OCI-LY7 (cell line): ENCODE results near the gene PLA2G2A. TPM values are rescaled to one million over a fixed set of nuclear protein-coding genes. Genes with fewer than 3 reads are reported as not detected.

Source experiments
- Bru-seq: library from RNA; stranded (reverse); fragments of 400-500 nt; gene quantifications from one replicate; lab custom pipeline; 2021; lab: Mats Ljungman, UMichigan
- BruChase-seq, 2 experiments: library from RNA; stranded (reverse); fragments of 400-500 nt; gene quantifications; one replicate each; lab custom pipeline; 2021; lab: Mats Ljungman, UMichigan
- BruUV-seq: library from RNA; stranded (reverse); fragments of 400-500 nt; replicated peaks from 2 replicates; lab custom pipeline; 2021; lab: Mats Ljungman, UMichigan
- CTCF ChIA-PET: fragments of 300-600 bp; sonication (Branson Sonifier 250); formaldehyde crosslinking; loops from one replicate; lab custom pipeline; 2022; ENCODE audit warnings: antibody characterized with exemption; ENCODE audit not compliant: unreplicated experiment; lab: Charles Lee
- POLR2A ChIA-PET: fragments of 300-600 bp; sonication (Branson Sonifier 250); formaldehyde crosslinking; loops from one replicate; lab custom pipeline; 2022; ENCODE audit warnings: antibody characterized with exemption; lab: Charles Lee
- DNase-seq: peaks from one replicate; pipeline ENCODE4 v3.0.0-alpha.2; 2015; ENCODE audit warnings: low spot score
- H2AFZ ChIP-seq: fragments of 200-600 bp; sonication (generic), shearing (Covaris generic); 2 replicates; pipeline ENCODE4 v1.6.1; 2014; ENCODE audit warnings: mild to moderate bottlenecking, antibody characterized with exemption, low read length, moderate library complexity
- H3K27ac ChIP-seq: fragments of 200-600 bp; sonication (generic); 2 replicates; pipeline ENCODE4 v1.5.1; 2014; ENCODE audit warnings: mixed run types, low read depth, mild to moderate bottlenecking, moderate library complexity, low read length, inconsistent platforms; ENCODE audit not compliant: poor library complexity, severe bottlenecking
- H3K36me3 ChIP-seq: fragments of 200-600 bp; sonication (generic); 2 replicates; pipeline ENCODE4 v1.6.1; 2014; ENCODE audit warnings: mild to moderate bottlenecking, antibody characterized with exemption, low read length, moderate library complexity, mixed read lengths; ENCODE audit not compliant: insufficient read depth
- H3K4me1 ChIP-seq: fragments of 200-600 bp; sonication (generic); 2 replicates; pipeline ENCODE4 v1.5.1; 2014; ENCODE audit warnings: mild to moderate bottlenecking, low read length; ENCODE audit not compliant: insufficient read depth, poor library complexity, severe bottlenecking
- H3K4me2 ChIP-seq: fragments of 200-600 bp; sonication (generic); 2 replicates; pipeline ENCODE4 v1.6.1; 2014; ENCODE audit warnings: mild to moderate bottlenecking, low read length
- H3K4me3 ChIP-seq: fragments of 200-600 bp; sonication (generic); 2 replicates; pipeline ENCODE4 v1.5.1; 2014; ENCODE audit warnings: mild to moderate bottlenecking, low read depth, low read length; ENCODE audit not compliant: poor library complexity, severe bottlenecking
- H3K79me2 ChIP-seq: fragments of 200-600 bp; sonication (generic); 2 replicates; pipeline ENCODE4 v1.6.1; 2016; ENCODE audit warnings: low read depth, mild to moderate bottlenecking, low read length, moderate library complexity, mixed read lengths; ENCODE audit not compliant: insufficient read depth
- H3K9me2 ChIP-seq: fragments of 200-600 bp; sonication (generic); 2 replicates; pipeline ENCODE4 v1.6.1; 2016; ENCODE audit warnings: mild to moderate bottlenecking, low read length, mixed read lengths; ENCODE audit not compliant: insufficient read depth
- H3K9me3 ChIP-seq: fragments of 200-600 bp; sonication (generic); 2 replicates; pipeline ENCODE4 v1.6.1; 2014; ENCODE audit warnings: mild to moderate bottlenecking, mixed run types, low read length, mixed read lengths
- H4K20me1 ChIP-seq: fragments of 200-600 bp; sonication (generic); 2 replicates; pipeline ENCODE4 v1.6.1; 2014; ENCODE audit warnings: mild to moderate bottlenecking, antibody characterized with exemption, low read length, moderate library complexity, mixed read lengths; ENCODE audit not compliant: insufficient read depth
- EZH2phosphoT487 ChIP-seq: fragments of 200-600 bp; sonication (generic); IDR thresholded peaks from 2 replicates; pipeline ENCODE4 v1.6.1; 2018; ENCODE audit warnings: low read depth, borderline replicate concordance, mild to moderate bottlenecking, mixed run types, antibody characterized with exemption, low read length, moderate library complexity, mixed read lengths
- intact Hi-C: fragments of 100-400 bp; cut with micrococcal nuclease; formaldehyde crosslinking; loops from one replicate; pipeline ENCODE4 v1.10.0; 2022; ENCODE audit not compliant: unreplicated experiment
- long read RNA-seq: library from polyadenylated mRNA; stranded (forward); transcript quantifications from one replicate; pipeline ENCODE4 v2.0.0, GENCODE V29; 2022
- total RNA-seq, 2 experiments: library from RNA; depleted of rRNA in 1 of 2; stranded (reverse); fragments of >200 nt in 1 of 2; shearing (Covaris generic) in 1 of 2; gene quantifications; 2 replicates each; pipeline ENCODE4 v1.2.3, GENCODE V29; 2014 to 2022
- TF ChIP-seq, protein P1 (sequence below): fragments of 200-600 bp; sonication (generic); conservative IDR thresholded peaks from 2 replicates; pipeline ENCODE4 v1.5.1; 2014; ENCODE audit warnings: mild to moderate bottlenecking, antibody characterized with exemption, low read length, moderate library complexity, mixed read lengths

PLA2G2A gene, protein sequence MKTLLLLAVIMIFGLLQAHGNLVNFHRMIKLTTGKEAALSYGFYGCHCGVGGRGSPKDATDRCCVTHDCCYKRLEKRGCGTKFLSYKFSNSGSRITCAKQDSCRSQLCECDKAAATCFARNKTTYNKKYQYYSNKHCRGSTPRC
- total RNA-seq (2014; rRNA removed; shearing (Covaris generic)) (not detected in 2 replicates), total RNA-seq (2022) (not detected in 2 replicates), Bru-seq, nascent RNA (not detected), BruChase-seq, experiment 1, labeled RNA remaining after a 6-hour chase (not detected), BruChase-seq, experiment 2, labeled RNA remaining after a 2-hour chase (not detected)
- long read RNA-seq, result 0 reads

DNA sequence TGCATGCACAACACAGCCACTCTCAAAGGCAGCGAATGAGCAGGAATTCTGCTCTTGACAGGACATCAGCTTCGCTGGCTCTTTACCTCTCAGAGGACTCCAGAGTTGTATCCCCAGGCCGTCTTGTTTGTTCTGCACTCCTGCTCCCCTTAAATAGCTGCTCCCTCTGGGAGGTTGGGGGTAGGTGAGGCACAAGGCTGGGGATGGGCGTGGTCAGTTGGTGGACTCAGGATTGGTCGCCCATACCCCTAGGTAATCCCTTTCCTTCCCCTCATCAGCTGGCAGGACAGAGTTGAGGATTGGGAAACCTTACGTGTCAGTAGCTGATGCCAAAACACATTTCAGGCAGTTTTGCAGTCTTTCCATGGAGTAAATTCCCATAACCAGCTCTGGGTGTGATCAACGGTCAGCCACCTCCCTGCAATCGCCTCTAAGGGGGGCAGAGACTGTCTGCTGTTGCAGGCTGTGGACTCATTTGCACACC lies at the start of gene PLA2G2A:
Gene PLA2G2A, minus strand, starts transcription at position 125 of the 484 bp plus-strand sequence. CDS start 845 bp downstream, outside the sequence.
- no peaks in the 10 kb centered on the region for H4K20me1 ChIP-seq
- H3K4me2 ChIP-seq, result no peak within 1 kb of the TSS
- ChIA-PET CTCF (no interaction called here), POLR2A (interaction anchor here (0.6 to 1.3 kb wide), 2 partner anchors 12 to 30 kb away, joined by 3 read pairs; no protein-coding TSS in a partner anchor)
- TF ChIP-seq EZH2phosphoT487, result no peak
- TF ChIP-seq, protein P1, sequence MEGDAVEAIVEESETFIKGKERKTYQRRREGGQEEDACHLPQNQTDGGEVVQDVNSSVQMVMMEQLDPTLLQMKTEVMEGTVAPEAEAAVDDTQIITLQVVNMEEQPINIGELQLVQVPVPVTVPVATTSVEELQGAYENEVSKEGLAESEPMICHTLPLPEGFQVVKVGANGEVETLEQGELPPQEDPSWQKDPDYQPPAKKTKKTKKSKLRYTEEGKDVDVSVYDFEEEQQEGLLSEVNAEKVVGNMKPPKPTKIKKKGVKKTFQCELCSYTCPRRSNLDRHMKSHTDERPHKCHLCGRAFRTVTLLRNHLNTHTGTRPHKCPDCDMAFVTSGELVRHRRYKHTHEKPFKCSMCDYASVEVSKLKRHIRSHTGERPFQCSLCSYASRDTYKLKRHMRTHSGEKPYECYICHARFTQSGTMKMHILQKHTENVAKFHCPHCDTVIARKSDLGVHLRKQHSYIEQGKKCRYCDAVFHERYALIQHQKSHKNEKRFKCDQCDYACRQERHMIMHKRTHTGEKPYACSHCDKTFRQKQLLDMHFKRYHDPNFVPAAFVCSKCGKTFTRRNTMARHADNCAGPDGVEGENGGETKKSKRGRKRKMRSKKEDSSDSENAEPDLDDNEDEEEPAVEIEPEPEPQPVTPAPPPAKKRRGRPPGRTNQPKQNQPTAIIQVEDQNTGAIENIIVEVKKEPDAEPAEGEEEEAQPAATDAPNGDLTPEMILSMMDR, result no peak
- H3K36me3 ChIP-seq, result no peaks in the 10 kb centered on the region
- DNase-seq, result no peak
- H3K79me2 ChIP-seq, result no peaks in the 10 kb centered on the region
- intact Hi-C loops, result no loop called here
- no peaks in the 10 kb centered on the region for H3K9me2 ChIP-seq
- H3K4me3 ChIP-seq, result no peak within 1 kb of the TSS
- H3K9me3 ChIP-seq, result no peaks in the 10 kb centered on the region
- H3K27ac ChIP-seq, result no peak within 1 kb of the TSS
- H2AFZ ChIP-seq, result no peak within 1 kb of the TSS
- no peaks in the 10 kb centered on the region for H3K4me1 ChIP-seq
- no TSS peak for BruUV-seq

DNA sequence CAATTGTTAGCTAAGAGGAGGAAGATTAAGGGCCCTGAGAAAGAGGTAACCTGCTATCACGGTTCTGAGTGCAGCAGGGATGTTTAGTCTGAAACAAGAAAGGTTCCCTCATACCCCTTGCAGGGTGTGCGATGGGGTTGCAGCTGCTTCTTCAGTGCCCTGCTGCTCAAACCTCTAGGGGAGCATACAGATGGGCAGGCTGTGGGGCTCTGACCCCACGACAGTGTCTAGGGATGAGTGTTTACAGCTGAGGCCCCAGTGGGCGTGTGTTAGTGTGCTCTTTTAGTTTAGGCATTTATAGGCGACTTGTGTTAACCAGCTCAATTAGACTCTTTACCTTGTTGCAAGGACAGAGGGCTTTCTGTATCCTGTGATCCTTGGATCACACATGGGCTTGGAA lies 49.3 kb upstream of the PLA2G2A start:
- Histone ChIP-seq H3K4me3 (no peak overlapping the region), H3K27ac (no peak overlapping the region), H3K4me2 (no peak overlapping the region), H3K9me3 (no peaks in the 10 kb centered on the region), H2AFZ (no peak overlapping the region), H3K79me2 (no peaks in the 10 kb centered on the region), H4K20me1 (no peaks in the 10 kb centered on the region), H3K9me2 (no peaks in the 10 kb centered on the region), H3K4me1 (no peaks in the 10 kb centered on the region), H3K36me3 (no peaks in the 10 kb centered on the region)
- intact Hi-C loops, result no loop called here
- no peak for DNase-seq
- TF ChIP-seq, protein P1, result no peak
- no peak for TF ChIP-seq EZH2phosphoT487
- no TSS peak for BruUV-seq
- ChIA-PET CTCF (interaction anchor here (0.6 kb wide), 1 partner anchor 438 kb away, joined by 3 read pairs; no protein-coding TSS in a partner anchor), POLR2A (no interaction called here)

DNA sequence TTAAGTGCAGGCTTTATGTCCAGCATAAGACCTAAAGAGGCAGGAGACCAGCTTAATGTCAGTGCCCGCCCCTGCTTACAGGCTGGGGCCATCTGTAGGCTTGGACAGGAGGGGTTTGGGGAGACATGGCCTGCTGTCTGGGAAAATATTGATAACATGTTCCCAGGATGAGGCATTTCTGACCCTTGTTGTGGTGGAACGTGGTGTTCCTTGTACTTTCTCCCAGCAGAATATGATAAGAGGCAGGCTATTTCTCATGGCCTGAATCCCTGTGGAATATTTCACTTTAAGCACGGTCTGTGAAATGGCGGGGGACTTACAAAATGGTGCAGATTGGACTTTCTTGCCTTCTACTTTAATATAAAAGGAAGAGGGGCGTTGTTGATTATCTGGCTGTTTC lies 48.7 kb upstream of the PLA2G2A start:
- TF ChIP-seq, protein P1, result no peak
- no peak for TF ChIP-seq EZH2phosphoT487
- CTCF ChIA-PET, result interaction anchor here (0.6 kb wide), 1 partner anchor 438 kb away, joined by 3 read pairs; no protein-coding TSS in a partner anchor
- no peak overlapping the region for H3K27ac ChIP-seq
- no peaks in the 10 kb centered on the region for H3K79me2 ChIP-seq
- H3K36me3 ChIP-seq, result no peaks in the 10 kb centered on the region
- BruUV-seq, result no TSS peak
- no peak overlapping the region for H3K4me2 ChIP-seq
- no peaks in the 10 kb centered on the region for H4K20me1 ChIP-seq
- no peak overlapping the region for H3K4me3 ChIP-seq
- no peak for DNase-seq
- H2AFZ ChIP-seq, result no peak overlapping the region
- H3K9me3 ChIP-seq, result no peaks in the 10 kb centered on the region
- POLR2A ChIA-PET, result no interaction called here
- intact Hi-C loops, result no loop called here
- no peaks in the 10 kb centered on the region for H3K9me2 ChIP-seq
- no peaks in the 10 kb centered on the region for H3K4me1 ChIP-seq
